K562 (cell line): ENCODE results near the gene NCOA1. TPM values are rescaled to one million over a fixed set of nuclear protein-coding genes. Genes with fewer than 3 reads are reported as not detected.

Experiments
- ATAC-seq: fragments of 200-7000 bp; cut with Tn5 transposase; 3 replicates; pipeline ENCODE4 v1.9.1; 2020; ENCODE audit warnings: moderate library complexity
- BruUV-seq: library from RNA; stranded (reverse); fragments of 400-500 nt; replicated peaks from 2 replicates; lab custom pipeline; 2021; lab: Mats Ljungman, UMichigan
- CTCF ChIA-PET: fragments of 300-600 bp; formaldehyde crosslinking; extraction: SDS; loops from one replicate; lab custom pipeline; 2021; ENCODE audit warnings: low intra/inter-chr PET ratio; lab: Yijun Ruan, JAX
- POLR2A ChIA-PET: fragments of 300-600, 350-650 bp; sonication (Branson Sonifier 250); formaldehyde crosslinking; extraction: SDS; loops from one replicate; lab custom pipeline; 2021; ENCODE audit warnings: antibody characterized with exemption, inconsistent platforms; lab: Yijun Ruan, JAX
- DNase-seq, 4 experiments: peaks; one replicate each; pipeline versions ENCODE4 v3.0.0 to v3.0.0-alpha.2; 2011 to 2018; ENCODE audit warnings: low spot score in 3 of 4, mixed read lengths in 3 of 4; ENCODE audit errors: extremely low read depth in 1 of 4
- FAIRE-seq: peaks from 2 replicates; lab custom pipeline; 2011; peaks lifted over from hg19 to GRCh38; lab: Jason Lieb, UNC
- H2AFZ ChIP-seq: 2 replicates; pipeline ENCODE4 v1.6.0; 2011; ENCODE audit warnings: low read depth, low read length, control low read depth, inconsistent platforms
- H3K27ac ChIP-seq: fragments of 200-600 bp; 3 replicates; pipeline ENCODE4 v1.8.0; 2011; ENCODE audit warnings: low read depth, mild to moderate bottlenecking, control low read depth, inconsistent platforms, low read length, moderate library complexity, mixed read lengths; ENCODE audit errors: extremely low read depth
- H3K27me3 ChIP-seq, 2 experiments: fragments of 300-600 bp in 1 of 2; 2 replicates in 1 of 2; 3 replicates in 1 of 2; pipeline versions ENCODE4 v1.6.0 to v1.8.0; 2011; ENCODE audit warnings: inconsistent platforms in 2 of 2, low read length in 2 of 2, mild to moderate bottlenecking in 1 of 2, mixed read lengths in 1 of 2, moderate library complexity in 1 of 2; ENCODE audit not compliant: control insufficient read depth in 2 of 2, insufficient read depth in 2 of 2
- H3K36me3 ChIP-seq: fragments of 300-600 bp; 3 replicates; pipeline ENCODE4 v1.8.0; 2011; ENCODE audit warnings: mild to moderate bottlenecking, low read length, inconsistent platforms; ENCODE audit not compliant: control insufficient read depth, insufficient read depth
- H3K4me1 ChIP-seq, 2 experiments: fragments of 200-600 bp in 1 of 2; replicated peaks in 1 of 2; 2 replicates in 1 of 2; 3 replicates in 1 of 2; pipeline versions ENCODE4 v1.5.1 to v1.8.0; 2011; ENCODE audit warnings: inconsistent platforms in 2 of 2, low read length in 2 of 2, mild to moderate bottlenecking in 1 of 2, mixed read lengths in 1 of 2, moderate library complexity in 1 of 2; ENCODE audit not compliant: control insufficient read depth in 2 of 2, insufficient read depth in 2 of 2
- H3K4me2 ChIP-seq: 2 replicates; pipeline ENCODE4 v1.6.1; 2011; ENCODE audit warnings: low read length, control low read depth, inconsistent platforms, mixed read lengths; ENCODE audit not compliant: insufficient read depth
- H3K4me3 ChIP-seq: fragments of 200-600 bp; sonication (generic), shearing (Covaris generic); 2 replicates; pipeline ENCODE4 v1.5.1; 2016; ENCODE audit warnings: control low read depth, inconsistent platforms
- H3K79me2 ChIP-seq: fragments of 200-600 bp; 3 replicates; pipeline ENCODE4 v1.8.0; 2011; ENCODE audit warnings: low read length, inconsistent platforms; ENCODE audit not compliant: control insufficient read depth, insufficient read depth
- H3K9ac ChIP-seq, 2 experiments: 2 replicates each; pipeline versions ENCODE4 v1.6.0 to v1.6.1; 2011; ENCODE audit warnings: low read depth in 2 of 2, low read length in 2 of 2, control low read depth in 1 of 2, inconsistent platforms in 1 of 2, mild to moderate bottlenecking in 1 of 2, mixed read lengths in 1 of 2; ENCODE audit not compliant: insufficient read depth in 1 of 2
- H3K9me1 ChIP-seq: one replicate; pipeline ENCODE4 v1.6.0; 2011; ENCODE audit warnings: inconsistent platforms, mild to moderate bottlenecking, low read length, moderate library complexity; ENCODE audit not compliant: control insufficient read depth, insufficient read depth
- H3K9me3 ChIP-seq: replicated peaks from 2 replicates; pipeline ENCODE4 v1.5.1; 2011; ENCODE audit warnings: low read depth, low read length, inconsistent platforms; ENCODE audit not compliant: control insufficient read depth, insufficient read depth
- H4K20me1 ChIP-seq: replicated peaks from 2 replicates; pipeline ENCODE4 v1.6.1; 2011; ENCODE audit warnings: low read length, inconsistent platforms, mixed read lengths; ENCODE audit not compliant: control insufficient read depth, insufficient read depth
- CBX3 ChIP-seq, 2 experiments: IDR thresholded peaks; 1 replicate in 1 of 2; 2 replicates in 1 of 2; pipeline ENCODE4 v1.6.1; 2012; ENCODE audit warnings: inconsistent platforms in 2 of 2, low read length in 2 of 2, borderline replicate concordance in 1 of 2, control low read depth in 1 of 2
- E2F4 ChIP-seq: sonication (generic); formaldehyde crosslinking; IDR thresholded peaks from 2 replicates; pipeline ENCODE4 v1.8.0; 2022; ENCODE audit warnings: mild to moderate bottlenecking, low read depth, missing genetic modification reagents
- ESRRA ChIP-seq: fragments of 450-650 bp; IDR thresholded peaks from 2 replicates; pipeline ENCODE4 v1.6.1; 2014; ENCODE audit warnings: low read depth, mild to moderate bottlenecking, moderate library complexity, borderline replicate concordance
- HDAC1 ChIP-seq, 2 experiments: fragments of 450-650 bp; IDR thresholded peaks; 2 replicates each; pipeline ENCODE4 v1.6.1; 2016 to 2017; ENCODE audit warnings: inconsistent platforms in 1 of 2, mild to moderate bottlenecking in 1 of 2, moderate library complexity in 1 of 2
- KDM2B ChIP-seq: fragments of 250-450 bp; sonication (Bioruptor Pico); IDR thresholded peaks from 2 replicates; pipeline ENCODE4 v1.8.0; 2021; ENCODE audit warnings: mild to moderate bottlenecking, moderate library complexity
- TFAM ChIP-seq: fragments of 250-450 bp; sonication (Bioruptor Pico); conservative IDR thresholded peaks from 2 replicates; pipeline ENCODE4 v1.5.0; 2021; ENCODE audit warnings: mild to moderate bottlenecking, moderate library complexity
- TSC22D4 ChIP-seq: fragments of 450-650 bp; IDR thresholded peaks from 2 replicates; pipeline ENCODE4 v1.6.1; 2016; ENCODE audit warnings: missing genetic modification characterization, missing biosample characterization, control low read depth
- WGBS: fragments of 100-300 bp; shearing (Covaris generic); methylation state at CpG from one replicate; pipeline ENCODE4 v1.1.6; 2016; ENCODE audit warnings: low coverage, mixed read lengths; ENCODE audit not compliant: insufficient coverage; ENCODE audit errors: missing lambda C conversion rate; 5-methylcytosine and 5-hydroxymethylcytosine counted together
- in situ Hi-C: fragments of 300-500 bp; cut with MboI; formaldehyde crosslinking; loops from 4 replicates; pipeline ENCODE4 v1.15.0; 2018; ENCODE audit warnings: inconsistent platforms, mixed read lengths
- intact Hi-C: fragments of 100-400 bp; cut with micrococcal nuclease; formaldehyde crosslinking; loops from 2 replicates; pipeline ENCODE4 v1.14.2; 2022
- polyA plus RNA-seq, 8 experiments: library from polyadenylated mRNA; depleted of rRNA in 4 of 8; stranded (reverse) in 5 of 8; unstranded in 3 of 8; fragments of >200 nt; fragmentation: Nextera tagmentation in 2 of 8; fragmentation: Illumina TruSeq in 1 of 8; extraction: Ambion mirVana in 2 of 8; extraction: Trizol in 1 of 8; gene quantifications; 2 replicates each; pipeline versions ENCODE4 v1.2.1 to v1.2.3, GENCODE V29; 2011 to 2014; ENCODE audit warnings: inconsistent platforms in 1 of 8, missing spikeins in 1 of 8
- total RNA-seq, 7 experiments: library from RNA; depleted of rRNA in 6 of 7; stranded (reverse); fragments of >200 nt in 6 of 7; fragmentation: Illumina TruSeq in 2 of 7; extraction: Trizol in 2 of 7; gene quantifications; 2 replicates each; pipeline versions ENCODE4 v1.2.1 to v1.2.3, GENCODE V29; 2011 to 2021; ENCODE audit warnings: low replicate concordance in 1 of 7
- TF ChIP-seq, protein P1 (sequence below): fragments of 250-450 bp; sonication (Bioruptor Pico); IDR thresholded peaks from 2 replicates; pipeline ENCODE4 v1.5.0; 2021; ENCODE audit warnings: mild to moderate bottlenecking, moderate library complexity
- TF ChIP-seq, protein P2 (sequence below): fragments of 450-650 bp; IDR thresholded peaks from 2 replicates; pipeline ENCODE4 v1.6.1; 2018; ENCODE audit not compliant: partially characterized antibody
- TF ChIP-seq, protein P3 (sequence below): fragments of 250-450 bp; sonication (Bioruptor Pico); IDR thresholded peaks from 2 replicates; pipeline ENCODE4 v1.4.0; 2020; ENCODE audit warnings: mild to moderate bottlenecking, moderate library complexity

Gene NCOA1
- total and polyA plus RNA-seq, 9 of the 15 experiments (the other 6 are each of a cell fraction or from before 2014, with no cell fraction given): 4.9 to 25.7 (median 17.0) TPM

GRCh38 chr2:24543252-24543651 lies 52.2 kb downstream of the NCOA1 start:
- FAIRE-seq (peak; percentile 40), ATAC-seq (no peak; the same call in 2 of the 3 replicates), DNase-seq (peak in 1 of 4 experiments; percentile 41)
- ChIA-PET POLR2A (no interaction called here), CTCF (no interaction called here)
- no peaks in the 10 kb centered on the region for H3K36me3 ChIP-seq
- H3K4me2 ChIP-seq: no peak overlapping the region
- H3K9me3 ChIP-seq: no peaks in the 10 kb centered on the region
- H2AFZ ChIP-seq: no peak overlapping the region
- no peaks in the 10 kb centered on the region for H3K9me1 ChIP-seq
- H3K4me1 ChIP-seq: no peaks in the 10 kb centered on the region
- intact Hi-C loops (loop anchor here (2.0 kb wide), 1 partner anchor 122 kb away; no protein-coding TSS in a partner anchor), in situ Hi-C loops (no loop called here)
- H3K27ac ChIP-seq: no peak overlapping the region
- H3K79me2 ChIP-seq: no peaks in the 10 kb centered on the region
- H4K20me1 ChIP-seq: no peaks in the 10 kb centered on the region
- BruUV-seq: no TSS peak
- WGBS: 80% methylated on average over 2 of the region's 2 CpGs
- no peak overlapping the region for H3K9ac ChIP-seq
- no peaks in the 10 kb centered on the region for H3K27me3 ChIP-seq
- no peak overlapping the region for H3K4me3 ChIP-seq
- TF ChIP-seq, protein P1, sequence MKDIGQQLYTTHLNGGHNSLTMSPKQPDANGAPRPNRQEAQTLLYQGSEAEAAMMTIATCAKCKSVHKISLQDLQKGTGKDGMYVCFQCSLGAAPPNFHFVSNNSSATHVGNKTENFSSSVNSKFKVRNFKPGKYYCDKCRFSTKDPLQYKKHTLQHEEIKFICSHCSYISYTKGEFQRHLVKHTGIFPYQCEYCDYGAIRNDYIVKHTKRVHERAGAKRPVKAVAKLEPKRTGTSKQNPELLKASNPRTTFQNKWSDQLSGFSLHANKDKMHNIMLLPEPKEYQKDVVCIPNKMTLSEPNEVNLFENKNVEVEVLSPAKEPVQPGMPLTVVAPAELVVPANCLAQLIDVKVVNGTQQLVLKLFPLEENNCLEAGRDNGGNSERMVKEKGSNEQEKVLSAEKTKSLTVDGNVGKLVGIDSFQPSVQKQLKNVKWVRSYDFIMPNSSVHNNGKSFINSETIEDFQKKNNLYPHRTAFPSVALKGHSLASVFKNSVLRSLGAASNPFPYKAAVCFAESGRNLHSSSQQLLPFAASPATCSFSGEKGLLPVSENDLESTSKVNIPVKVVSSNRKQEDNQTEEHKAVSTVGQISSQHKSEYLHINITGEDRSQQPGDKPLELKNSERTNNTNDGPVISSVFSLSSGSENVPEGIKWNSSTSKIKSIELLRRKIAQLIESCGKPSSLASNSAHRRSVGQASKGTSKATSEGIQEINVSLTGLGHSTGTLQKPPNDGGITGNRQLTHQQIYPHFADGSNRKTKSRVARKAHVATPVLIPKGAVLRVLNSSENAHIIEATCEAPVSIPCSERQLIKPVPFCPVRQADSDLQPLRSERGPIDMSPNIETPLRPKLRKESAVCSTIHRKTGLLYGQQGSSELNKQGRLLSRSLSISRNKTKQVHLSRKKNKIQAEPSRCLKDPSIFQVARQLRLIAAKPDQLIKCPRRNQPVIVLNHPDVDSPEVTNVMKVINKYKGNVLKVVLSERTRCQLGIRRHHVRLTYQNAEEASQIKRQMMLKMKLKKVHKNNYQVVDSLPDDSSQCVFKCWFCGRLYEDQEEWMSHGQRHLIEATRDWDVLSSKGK (CRISPR knock-in tag): no peak
- TF ChIP-seq CBX3 (IDR thresholded peaks at IDR 0.05; ENCODE audit: borderline replicate concordance in 1 of 2, low read length in 2 of 2): peak in 1 of 2 experiments; percentile 36; a peak in 1 of 3 replicates
- TF ChIP-seq TSC22D4 (tag): no peak
- no peak for TF ChIP-seq E2F4 (CRISPR knock-in tag)
- TF ChIP-seq, protein P2, sequence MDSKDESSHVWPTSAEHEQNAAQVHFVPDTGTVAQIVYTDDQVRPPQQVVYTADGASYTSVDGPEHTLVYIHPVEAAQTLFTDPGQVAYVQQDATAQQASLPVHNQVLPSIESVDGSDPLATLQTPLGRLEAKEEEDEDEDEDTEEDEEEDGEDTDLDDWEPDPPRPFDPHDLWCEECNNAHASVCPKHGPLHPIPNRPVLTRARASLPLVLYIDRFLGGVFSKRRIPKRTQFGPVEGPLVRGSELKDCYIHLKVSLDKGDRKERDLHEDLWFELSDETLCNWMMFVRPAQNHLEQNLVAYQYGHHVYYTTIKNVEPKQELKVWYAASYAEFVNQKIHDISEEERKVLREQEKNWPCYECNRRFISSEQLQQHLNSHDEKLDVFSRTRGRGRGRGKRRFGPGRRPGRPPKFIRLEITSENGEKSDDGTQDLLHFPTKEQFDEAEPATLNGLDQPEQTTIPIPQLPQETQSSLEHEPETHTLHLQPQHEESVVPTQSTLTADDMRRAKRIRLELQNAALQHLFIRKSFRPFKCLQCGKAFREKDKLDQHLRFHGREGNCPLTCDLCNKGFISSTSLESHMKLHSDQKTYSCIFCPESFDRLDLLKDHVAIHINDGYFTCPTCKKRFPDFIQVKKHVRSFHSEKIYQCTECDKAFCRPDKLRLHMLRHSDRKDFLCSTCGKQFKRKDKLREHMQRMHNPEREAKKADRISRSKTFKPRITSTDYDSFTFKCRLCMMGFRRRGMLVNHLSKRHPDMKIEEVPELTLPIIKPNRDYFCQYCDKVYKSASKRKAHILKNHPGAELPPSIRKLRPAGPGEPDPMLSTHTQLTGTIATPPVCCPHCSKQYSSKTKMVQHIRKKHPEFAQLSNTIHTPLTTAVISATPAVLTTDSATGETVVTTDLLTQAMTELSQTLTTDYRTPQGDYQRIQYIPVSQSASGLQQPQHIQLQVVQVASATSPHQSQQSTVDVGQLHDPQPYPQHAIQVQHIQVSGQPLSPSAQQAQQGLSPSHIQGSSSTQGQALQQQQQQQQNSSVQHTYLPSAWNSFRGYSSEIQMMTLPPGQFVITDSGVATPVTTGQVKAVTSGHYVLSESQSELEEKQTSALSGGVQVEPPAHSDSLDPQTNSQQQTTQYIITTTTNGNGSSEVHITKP: peak; percentile 42
- TF ChIP-seq KDM2B: no peak
- no peak for TF ChIP-seq ESRRA
- TF ChIP-seq HDAC1 (IDR thresholded peaks at IDR 0.05): peak in 1 of 2 experiments; percentile 43; a peak in 1 of 4 replicates
- TF ChIP-seq, protein P3, sequence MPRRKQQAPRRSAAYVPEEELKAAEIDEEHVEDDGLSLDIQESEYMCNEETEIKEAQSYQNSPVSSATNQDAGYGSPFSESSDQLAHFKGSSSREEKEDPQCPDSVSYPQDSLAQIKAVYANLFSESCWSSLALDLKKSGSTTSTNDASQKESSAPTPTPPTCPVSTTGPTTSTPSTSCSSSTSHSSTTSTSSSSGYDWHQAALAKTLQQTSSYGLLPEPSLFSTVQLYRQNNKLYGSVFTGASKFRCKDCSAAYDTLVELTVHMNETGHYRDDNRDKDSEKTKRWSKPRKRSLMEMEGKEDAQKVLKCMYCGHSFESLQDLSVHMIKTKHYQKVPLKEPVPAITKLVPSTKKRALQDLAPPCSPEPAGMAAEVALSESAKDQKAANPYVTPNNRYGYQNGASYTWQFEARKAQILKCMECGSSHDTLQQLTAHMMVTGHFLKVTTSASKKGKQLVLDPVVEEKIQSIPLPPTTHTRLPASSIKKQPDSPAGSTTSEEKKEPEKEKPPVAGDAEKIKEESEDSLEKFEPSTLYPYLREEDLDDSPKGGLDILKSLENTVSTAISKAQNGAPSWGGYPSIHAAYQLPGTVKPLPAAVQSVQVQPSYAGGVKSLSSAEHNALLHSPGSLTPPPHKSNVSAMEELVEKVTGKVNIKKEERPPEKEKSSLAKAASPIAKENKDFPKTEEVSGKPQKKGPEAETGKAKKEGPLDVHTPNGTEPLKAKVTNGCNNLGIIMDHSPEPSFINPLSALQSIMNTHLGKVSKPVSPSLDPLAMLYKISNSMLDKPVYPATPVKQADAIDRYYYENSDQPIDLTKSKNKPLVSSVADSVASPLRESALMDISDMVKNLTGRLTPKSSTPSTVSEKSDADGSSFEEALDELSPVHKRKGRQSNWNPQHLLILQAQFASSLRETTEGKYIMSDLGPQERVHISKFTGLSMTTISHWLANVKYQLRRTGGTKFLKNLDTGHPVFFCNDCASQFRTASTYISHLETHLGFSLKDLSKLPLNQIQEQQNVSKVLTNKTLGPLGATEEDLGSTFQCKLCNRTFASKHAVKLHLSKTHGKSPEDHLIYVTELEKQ (CRISPR knock-in tag): no peak
- no peak for TF ChIP-seq TFAM (CRISPR knock-in tag)
